T-helper 1 cell (primary cell): ENCODE results near the gene ZNF625.

Source experiments
- DNase-seq, 5 donors: peaks; one replicate each; pipeline ENCODE4 v3.0.0-alpha.2; 2012 to 2020
- total RNA-seq, 4 donors: gene quantifications; one replicate each; lab custom pipeline; 2026; lab: John Stamatoyannopoulos, UW

ZNF625 gene
- 0 to 0.23 (median 0.06) reads per million in 4 donors for total RNA-seq

DNA sequence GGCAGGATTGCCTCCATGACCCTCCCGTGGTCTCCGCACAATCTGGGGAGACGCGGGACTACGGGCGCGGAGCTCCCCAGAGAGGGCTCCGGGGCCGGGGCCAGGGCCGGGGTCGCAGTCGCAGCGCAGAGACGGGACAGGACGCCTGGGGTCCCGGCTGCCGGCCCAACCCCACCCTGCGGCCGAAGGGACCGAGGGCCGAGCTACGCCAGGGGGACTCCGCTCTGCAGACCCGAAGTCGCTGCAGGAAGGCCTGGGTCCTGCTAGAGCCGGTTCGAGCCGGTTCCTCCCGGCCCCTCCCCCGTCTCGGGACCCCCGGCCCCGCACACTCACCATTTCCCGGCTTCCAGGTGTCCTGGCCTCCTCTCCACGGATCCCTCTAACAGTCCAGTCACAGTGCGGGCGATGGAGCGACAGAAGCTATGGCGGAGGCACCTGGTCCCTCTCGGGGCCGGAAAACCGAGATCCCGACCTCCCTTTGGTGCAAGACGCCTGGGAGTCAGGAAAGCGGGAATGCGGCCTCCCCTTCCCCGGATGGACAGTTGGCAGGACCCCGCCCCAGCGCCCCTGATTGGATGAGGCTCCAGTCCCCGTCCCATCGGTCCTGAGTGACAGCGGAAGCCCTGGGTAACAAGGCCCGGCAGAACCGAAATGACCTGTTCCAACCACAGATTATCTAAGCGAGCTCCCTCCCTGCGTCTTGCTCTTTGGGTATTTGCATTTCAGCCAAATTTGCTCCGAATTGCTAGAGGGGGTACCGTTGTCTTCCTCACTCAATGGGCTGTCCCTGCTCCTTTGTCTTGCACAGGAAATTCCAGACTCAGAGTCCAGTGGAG, at the start of gene ZNF625:
TSS of gene ZNF625 (minus strand) at position 512 of the 836 bp plus-strand sequence. CDS start at position 336, 176 bp downstream.
- DNase-seq, result peak in 1 of 5 donors; percentile 52

DNA sequence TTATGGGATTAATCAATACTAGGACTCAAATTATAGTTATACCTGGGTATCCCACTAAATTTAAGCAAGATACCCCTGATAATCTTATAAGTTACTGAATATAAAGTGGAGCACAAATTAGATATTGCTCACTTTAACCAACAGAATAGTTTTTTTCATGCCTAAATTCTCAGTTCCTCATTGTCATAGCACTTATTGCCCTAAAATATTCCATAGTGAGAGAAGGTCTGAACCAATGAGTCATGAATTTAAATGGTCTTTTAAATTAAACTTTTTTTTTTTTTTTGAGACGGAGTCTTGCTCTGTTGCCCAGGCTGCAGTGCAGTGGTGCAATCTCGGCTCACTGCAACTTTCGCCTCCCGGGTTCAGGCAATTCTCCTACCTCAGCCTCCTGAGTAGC, 48.8 kb upstream of the ZNF625 start:
- DNase-seq, result no peak

DNA sequence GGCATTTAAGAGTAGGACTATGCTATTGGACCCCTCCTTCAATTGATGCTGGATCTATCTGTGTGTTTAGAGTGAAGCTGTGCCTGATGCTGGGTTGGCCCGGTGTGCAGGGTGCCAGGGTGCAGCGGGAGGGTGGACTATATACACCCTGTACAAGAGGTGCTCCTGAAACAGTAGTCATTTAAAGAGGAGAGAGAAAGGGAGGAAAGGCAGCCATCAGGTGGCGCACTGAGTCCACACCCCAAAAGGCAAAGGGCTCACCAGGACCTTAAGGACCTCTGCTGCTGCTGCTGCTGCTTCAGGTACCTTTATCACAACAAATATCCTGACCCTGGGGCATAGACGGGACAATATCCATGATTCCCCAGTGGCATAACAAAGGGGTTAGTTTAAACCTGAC, 45.7 kb upstream of the ZNF625 start:
- DNase-seq, result peak; percentile 11 to 45 (median 36)

DNA sequence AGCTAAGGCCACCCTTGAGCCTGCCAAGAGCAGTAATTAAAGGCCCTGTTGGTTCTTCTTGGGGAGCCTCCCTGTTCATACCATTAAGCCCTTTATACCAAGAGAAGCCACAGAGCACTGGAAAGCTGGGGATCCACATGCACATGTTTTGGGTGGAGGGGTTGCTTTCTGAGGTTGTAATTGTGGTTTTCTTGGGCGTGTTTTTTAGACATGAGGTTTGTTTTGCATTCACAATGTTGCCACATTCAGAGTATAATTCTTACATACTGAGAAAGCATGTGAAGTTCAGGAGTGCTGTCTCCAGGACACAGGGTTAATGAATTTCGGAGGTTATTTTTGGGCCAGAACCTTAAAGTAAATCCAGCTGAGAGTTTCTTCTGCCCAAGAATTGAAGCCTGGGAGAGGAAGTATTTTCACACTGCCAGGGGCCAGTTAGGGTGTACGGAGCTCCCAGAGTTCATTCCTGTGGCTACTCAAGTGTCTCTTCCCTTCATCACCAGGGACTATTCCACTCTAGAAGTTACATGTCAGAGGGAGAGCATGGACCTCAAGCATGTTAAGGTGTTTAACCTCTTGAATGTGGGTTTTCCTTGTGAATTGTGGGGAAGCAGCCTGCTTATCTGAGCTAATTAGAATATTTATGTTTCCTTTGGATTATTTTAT, 43.4 kb upstream of the ZNF625 start:
- DNase-seq, result no peak

DNA sequence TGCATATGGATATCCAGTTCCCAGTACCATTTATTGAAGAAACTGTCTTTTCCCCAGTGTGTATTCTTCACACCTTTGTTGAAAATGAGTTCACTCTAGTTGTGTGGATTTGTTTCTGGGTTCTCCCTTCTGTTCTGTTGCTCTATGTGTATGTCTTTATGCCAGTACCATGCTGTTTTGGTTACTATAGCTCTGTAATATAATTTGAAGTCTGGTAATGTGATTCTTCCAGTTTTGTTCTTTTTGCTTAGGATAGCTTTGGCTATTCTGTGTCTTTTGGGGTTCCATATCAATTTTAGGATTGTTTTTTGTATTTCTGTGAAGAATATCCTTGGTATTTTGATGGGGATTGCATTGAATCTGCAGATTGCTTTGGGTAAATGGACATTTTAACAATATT, 41.6 kb upstream of the ZNF625 start:
- no peak for DNase-seq

DNA sequence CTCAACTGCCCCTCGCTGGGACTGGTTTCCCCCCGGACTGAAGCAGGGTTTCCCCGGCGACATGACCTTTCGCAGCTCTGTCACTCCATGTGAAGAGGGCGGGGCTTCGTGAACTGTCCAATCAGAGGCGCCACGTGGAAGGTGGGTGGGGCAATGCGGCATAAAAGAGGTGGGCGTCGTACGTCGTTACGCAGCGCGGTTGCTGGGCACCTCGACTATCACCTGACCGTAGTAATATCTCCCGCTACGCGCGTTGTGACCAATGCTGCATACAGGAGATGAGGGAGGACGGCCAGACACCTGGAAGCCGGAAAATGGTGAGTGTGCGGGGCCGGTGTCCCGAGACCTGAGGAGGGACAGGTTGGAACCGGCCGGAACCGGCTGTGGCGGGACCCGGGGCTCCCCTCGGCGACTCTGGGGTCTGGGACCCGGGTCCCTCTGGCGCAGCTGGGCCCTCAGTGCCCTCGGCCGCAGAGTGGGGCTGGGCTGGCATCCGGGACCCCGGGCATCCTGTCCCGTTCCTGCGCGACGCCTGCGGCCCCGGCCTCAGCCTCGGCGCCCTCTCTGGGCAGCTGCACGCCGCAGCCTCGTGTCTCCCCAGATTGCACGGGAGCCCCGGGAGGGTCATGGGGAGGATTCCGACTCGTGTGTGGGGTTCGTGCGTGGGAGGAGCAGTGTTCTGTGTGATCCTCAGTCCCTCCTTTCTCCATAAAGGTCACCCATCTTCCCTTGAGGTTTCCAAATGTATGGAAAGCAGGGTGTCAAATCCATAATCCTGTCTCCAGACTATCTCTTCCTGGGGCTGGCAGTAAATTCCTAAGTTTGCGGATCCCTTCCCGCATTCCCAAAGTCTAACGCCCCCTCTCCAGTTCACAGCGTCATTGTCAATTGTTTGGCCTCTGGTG, 38.5 kb upstream of the ZNF625 start:
- DNase-seq, result peak; percentile 8 to 68 (median 36)

DNA sequence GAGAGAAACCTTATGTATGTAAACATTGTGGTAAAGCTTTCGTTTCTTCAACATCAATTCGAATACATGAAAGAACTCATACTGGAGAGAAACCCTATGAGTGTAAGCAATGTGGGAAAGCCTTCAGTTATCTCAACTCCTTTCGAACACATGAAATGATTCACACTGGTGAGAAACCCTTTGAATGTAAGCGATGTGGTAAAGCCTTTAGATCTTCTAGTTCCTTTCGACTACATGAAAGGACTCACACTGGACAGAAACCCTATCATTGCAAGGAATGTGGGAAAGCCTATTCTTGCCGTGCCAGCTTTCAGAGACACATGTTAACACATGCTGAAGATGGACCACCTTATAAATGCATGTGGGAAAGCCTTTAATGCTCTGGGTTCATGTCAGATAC, 31.1 kb upstream of the ZNF625 start:
- DNase-seq, result no peak

DNA sequence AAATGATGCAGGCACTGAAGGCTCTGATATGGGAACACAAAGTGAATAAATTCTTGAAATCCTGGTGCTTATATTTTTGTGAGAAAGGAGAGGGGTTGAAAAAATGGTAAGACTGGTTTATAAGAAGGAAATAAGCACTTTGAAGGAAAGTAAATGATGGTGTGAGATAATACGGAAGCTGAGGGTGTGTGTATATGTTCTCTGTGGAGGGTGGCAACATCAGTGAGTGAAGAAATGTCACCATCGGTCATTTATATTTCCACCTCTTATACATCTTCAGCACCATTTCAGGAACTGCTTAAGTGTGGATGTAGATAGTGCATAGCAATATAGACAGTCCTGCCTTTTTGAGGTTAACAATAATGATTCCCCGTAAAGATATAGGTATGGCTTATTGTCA, 23.8 kb upstream of the ZNF625 start:
- DNase-seq, result no peak

DNA sequence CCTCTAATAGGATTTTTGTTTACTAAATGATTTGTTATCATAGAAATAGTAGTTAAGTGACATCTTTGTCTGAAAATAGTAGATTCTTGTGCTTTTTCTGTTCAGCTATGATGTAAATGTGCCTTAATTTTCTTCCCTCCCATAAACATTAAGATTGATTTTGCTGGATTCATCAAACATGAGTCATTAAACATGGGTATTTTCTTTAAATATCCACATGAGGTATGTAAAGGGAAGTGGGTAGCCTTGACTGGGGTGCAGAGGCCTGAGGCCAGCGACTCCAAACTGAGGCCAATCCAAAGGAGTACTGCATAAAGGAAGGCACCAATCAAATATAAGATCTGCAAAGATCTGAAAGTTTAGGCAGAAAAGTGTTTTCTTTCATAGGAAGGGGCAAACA, 10.1 kb upstream of the ZNF625 start:
- no peak for DNase-seq

DNA sequence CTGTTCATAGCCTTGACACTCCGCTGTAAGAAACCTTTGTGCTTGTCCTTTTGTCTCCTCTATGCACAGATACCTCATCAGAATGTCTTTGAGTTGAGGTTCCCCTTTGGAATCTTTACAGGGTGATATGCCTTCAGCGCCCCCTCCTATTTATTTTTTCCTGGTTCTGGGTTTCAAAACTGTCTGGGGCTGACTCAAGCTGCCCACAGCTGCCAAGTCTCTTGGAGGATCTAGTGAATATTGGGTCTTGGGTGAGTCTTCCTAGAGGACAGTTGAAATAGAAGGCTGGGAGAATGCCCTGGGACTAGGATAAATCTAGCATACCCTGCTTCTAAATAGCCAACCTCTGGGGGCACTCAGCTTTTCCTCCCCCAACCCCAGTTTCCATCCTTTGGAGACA, 7.3 kb upstream of the ZNF625 start:
- no peak for DNase-seq

DNA sequence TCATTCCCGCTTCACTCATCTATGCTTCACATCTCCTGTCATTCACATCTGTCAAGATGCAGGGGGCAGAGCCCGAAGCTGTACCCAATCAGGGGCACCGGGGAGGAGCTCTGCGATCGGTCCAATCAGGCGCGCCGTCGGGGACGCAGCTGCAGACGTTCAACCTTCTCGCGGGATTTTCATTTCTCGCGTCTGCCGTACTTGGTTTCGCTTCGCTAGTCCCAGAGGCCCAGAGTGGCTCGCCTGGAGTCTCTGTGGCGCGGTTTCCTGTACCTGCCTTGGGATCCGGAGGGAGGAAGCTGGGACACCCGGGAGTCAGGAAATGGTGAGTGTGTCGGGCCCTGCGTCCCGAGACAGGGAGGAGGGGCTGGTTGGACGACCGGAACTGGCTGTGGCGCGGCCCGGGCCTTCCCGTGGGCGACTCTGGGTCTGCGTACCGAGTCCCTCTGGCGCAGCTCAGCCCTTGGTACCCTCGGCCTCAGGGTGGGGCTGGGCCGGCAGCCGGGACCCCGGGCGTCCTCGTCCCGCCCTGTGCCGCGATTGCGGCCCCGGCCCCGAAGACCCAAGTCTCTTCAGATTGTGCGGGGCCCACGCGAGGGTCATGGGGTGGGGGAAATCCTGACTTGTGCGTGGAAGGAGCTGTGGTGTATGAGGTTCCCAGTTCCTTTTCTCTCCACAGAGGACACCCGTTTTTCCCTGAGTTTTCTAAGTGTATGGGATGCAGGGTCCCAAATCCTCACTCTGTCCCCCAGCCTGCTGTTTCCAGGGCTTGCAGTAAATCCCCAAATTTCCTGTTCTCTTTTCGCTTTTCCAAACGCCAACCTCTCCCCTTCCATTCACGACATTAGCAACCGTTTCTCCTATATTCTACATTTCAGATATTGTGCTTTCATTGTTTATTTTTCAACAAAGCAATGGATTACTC, 6.6 kb upstream of the ZNF625 start, which contains the start of gene ZNF136:
TSS of gene ZNF136 (plus strand) at position 215 of the 925 bp plus-strand sequence. CDS start at position 323, 108 bp downstream.
- DNase-seq, result peak; percentile 80 to 94 (median 88)

DNA sequence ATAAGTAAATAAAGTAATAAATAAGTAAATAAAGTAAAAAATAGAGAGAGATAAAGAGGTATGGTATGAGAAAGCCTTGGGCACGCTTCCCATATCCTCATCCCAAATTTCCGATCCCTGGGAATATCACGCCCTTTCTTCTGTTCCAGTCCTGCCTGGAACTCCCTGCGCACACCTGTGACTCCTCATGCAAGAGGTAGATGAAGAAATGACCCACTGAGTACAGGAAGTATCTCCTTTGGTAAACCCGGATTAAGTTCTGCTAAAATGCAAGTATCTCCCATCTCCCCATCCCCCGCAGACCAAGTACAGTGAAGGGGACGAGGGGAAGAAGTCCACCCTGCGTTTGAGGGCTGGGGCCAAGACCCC, 6.0 kb upstream of the ZNF625 start:
- DNase-seq, result no peak

DNA sequence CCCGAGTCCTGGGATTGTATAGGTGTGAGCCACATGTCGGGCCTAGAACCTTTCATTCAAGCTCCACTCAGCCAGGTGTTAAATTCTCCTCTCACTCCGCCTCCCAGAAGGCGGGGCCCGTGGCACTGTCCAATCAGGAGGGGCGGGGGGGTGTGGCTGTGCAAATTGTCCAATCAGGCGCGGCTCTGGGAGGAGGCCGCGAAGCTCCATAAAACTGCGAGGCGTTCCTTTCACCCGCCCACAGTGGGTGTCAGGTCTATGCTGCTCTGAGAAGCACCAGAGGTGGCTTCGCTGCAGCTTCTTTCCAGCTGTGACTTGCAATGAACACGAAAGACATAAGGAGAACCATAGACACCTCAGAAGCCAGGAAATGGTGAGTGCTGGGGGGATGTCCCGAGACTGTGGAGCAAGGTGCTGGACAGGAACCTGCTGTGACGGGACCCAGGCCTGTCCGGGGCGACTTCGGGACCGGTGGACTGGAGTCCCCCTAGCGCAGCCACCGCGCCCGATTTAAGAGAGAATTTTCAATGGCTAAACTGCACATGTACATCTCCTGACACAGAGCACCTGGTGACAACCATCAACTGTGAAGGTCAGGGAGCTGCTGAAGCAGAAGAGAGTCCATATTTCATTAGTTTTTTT, 3.4 kb upstream of the ZNF625 start:
- no peak for DNase-seq

DNA sequence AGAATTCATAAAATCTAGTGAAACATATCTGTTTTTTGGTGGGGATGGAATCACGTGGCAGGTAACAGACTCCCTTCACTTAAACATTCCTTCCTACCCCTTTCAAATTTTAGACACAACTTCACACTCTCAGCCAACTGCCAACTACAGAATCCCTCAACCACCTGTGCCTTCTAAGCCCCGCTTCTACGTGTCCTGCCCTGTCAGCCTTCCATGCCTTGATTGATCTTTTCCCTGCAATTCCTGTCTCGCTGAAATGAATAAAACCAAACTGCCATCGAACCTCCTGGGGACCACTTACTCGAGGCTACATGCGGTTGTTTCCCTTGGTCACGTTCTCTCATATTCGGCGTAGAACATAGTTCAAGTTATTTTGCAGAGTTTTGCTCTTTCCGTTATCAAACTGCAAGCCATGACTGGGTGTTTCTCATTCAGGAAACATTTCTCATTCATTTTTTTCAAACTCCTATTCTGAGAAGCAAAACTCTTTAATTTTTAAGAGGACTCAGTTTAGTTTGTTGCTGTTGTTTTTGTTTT, 1.1 kb downstream of the ZNF625 start:
- no peak for DNase-seq

DNA sequence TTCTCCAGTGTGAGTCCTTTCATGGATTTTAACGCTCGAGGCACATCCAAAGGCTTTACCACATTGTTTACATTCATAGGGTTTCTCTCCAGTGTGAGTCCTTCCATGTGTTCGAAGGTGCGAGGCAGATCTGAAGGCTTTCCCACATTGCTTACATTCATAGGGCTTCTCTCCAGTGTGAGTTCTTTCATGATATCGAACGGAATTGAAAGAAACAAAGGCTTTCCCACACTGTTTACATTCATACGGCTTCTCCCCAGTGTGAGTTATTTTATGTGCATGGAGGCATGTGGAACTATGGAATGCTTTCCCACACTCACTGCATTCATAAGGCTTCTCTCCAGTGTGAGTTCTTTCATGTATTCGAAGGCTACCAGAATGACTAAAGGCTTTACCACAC, 11.2 kb downstream of the ZNF625 start:
- no peak for DNase-seq

DNA sequence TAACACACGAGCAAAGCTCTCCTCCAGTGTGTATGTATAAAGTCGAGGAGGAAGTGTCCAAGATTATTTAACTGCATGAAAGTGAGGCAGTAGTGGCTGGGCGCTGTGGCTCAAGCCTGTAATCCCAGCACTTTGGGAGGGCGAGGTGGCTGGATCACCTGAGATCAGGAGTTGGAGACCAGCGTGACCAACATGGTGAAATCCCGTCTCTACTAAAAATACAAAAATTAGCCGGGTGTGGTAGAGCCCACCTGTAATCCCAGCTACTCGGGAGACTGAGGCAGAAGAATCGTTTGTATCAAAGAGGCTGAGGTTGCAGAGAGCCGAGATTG, 15.2 kb downstream of the ZNF625 start:
- DNase-seq, result no peak

DNA sequence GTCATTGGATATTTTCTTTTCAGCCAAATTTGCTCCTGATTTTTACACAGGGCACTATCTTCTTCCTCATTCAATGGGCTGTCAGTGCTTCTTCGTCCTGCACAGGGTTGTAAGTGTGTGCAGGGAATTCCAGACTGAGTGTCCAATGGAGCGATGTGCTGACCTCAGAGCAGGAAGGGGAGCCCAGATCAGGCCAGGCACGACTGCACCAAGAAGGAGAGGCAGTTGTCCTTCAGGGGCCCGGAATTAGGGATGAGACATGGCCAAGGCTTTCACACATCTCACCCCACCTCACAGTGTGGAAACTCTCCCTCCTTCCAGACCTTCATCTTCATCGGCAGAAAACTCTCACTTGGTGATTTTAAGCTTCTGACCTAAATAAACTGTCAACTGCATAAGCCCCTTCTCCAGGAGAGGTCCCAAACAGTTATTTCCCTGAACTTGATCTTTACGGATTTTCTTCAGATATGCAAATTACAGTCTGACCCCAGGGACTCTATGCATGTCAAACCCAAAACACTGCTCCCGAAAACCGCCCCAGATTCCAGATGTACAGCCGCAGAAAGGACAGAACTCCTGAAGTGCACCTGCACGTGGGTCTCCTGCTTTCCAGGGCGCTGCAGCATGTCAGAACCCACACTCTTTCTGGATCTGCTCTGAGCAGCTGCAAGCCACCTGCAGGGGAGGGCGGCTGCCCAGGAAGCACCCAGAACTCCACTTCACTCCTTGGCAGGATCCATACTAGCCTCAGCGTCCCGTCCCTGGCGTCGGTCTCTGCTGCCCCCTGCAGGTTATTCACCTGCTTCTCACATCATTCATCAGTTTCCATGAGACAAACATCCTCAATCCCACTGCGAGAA, 15.8 kb downstream of the ZNF625 start:
- peak; percentile 64 to 87 (median 75) for DNase-seq

DNA sequence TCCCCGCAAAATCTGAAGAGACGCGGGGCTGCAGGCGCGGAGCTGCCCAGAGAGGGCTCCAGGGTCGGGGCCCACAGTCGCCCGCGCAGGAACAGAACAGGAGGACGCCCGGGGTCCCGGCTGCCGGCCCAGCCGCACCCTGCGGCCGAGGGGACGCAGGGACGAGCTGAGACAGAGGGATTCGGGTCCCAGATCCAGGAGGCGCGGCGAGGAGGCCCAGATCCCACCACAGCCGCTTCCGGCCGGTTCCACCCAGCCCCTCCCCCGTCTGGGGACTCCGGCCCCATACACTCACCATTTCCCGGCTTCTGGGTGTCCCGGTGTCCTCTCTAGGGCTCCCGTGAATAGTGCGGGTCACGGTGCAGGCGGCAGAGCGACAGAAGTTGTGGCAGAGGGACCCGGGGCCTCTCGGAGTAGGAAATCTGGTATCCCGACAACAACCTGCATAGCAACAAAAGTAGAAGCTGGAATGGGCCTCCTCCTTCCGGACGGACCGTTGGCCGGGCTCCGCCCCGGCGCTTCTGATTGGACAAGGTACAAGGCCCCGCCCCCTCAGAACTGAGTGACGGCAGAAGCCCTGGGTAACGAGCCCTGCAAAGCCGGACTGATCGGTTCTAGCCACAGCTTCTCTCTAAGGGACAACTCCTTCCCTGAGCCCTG, 16.5 kb downstream of the ZNF625 start, which contains the start of gene ZNF20:
TSS of gene ZNF20 (minus strand) at position 466 of the 660 bp plus-strand sequence. CDS start at position 298, 168 bp downstream.
- DNase-seq, result peak; percentile 74 to 88 (median 82)

DNA sequence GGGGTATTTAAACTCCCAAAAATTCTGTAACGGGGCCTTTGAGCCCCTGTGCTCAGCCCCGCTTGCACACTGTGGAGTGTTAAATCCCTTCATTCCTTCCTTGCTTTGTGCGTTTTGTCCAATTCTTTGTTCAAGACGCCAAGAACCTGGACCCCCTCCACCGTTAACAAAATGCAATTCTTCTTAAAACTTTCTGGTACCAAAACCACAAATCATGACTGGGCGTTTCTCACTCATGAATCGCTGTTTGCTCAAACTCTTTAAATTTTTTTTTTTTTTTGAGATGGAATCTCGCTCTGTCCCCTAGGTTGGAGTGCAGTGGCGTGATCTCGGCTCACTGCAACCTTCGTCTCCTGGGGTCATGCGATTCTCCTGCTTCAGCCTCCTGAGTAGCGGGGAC, 17.3 kb downstream of the ZNF625 start:
- no peak for DNase-seq
